GM06990 (cell line): ENCODE data around the gene CADM1.

Source experiments
- DNase-seq: peaks from one replicate; pipeline ENCODE4 v3.0.0-alpha.2; 2011; ENCODE audit not compliant: insufficient read length; ENCODE audit errors: extremely low read depth
- H3K27me3 ChIP-seq: replicated peaks from 2 replicates; pipeline ENCODE4 v1.6.0; 2011; ENCODE audit warnings: low read length; ENCODE audit not compliant: control insufficient read depth, insufficient read depth
- H3K36me3 ChIP-seq: 2 replicates; pipeline ENCODE4 v1.5.1; 2011; ENCODE audit warnings: low read length; ENCODE audit not compliant: control insufficient read depth, insufficient read depth
- H3K4me3 ChIP-seq: replicated peaks from 2 replicates; pipeline ENCODE4 v1.5.1; 2011; ENCODE audit warnings: low read depth, mild to moderate bottlenecking, control low read depth, low read length
- TF ChIP-seq, protein P1 (sequence below): IDR thresholded peaks from 2 replicates; pipeline ENCODE4 v1.5.1; 2011; ENCODE audit warnings: low read length, control low read depth, mild to moderate bottlenecking, inconsistent platforms; ENCODE audit not compliant: insufficient read depth, poor library complexity, severe bottlenecking

CADM1 gene

DNA sequence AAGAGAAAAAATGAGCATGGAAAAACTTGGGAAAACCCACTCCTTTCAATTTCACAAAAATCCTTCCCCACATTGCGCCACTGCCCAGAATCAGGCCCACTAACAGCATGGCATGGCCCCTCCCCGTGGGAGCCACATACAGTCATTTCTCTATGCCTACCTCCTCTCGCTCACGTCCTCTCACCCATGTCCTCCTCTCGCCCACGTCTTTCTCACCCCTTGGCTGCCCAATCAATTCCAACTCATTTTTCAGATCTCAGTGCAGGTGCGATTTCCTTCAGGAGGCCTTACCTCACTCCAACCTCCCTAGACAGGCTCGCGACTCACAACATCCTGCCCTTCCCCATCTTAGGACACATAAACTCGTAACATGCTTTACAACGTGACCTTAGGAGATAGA lies 229.2 kb downstream of the CADM1 start:
- H3K4me3 ChIP-seq, result no peak overlapping the region
- TF ChIP-seq, protein P1, sequence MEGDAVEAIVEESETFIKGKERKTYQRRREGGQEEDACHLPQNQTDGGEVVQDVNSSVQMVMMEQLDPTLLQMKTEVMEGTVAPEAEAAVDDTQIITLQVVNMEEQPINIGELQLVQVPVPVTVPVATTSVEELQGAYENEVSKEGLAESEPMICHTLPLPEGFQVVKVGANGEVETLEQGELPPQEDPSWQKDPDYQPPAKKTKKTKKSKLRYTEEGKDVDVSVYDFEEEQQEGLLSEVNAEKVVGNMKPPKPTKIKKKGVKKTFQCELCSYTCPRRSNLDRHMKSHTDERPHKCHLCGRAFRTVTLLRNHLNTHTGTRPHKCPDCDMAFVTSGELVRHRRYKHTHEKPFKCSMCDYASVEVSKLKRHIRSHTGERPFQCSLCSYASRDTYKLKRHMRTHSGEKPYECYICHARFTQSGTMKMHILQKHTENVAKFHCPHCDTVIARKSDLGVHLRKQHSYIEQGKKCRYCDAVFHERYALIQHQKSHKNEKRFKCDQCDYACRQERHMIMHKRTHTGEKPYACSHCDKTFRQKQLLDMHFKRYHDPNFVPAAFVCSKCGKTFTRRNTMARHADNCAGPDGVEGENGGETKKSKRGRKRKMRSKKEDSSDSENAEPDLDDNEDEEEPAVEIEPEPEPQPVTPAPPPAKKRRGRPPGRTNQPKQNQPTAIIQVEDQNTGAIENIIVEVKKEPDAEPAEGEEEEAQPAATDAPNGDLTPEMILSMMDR, result no peak
- DNase-seq, result no peak
- H3K36me3 ChIP-seq, result no peaks in the 10 kb centered on the region; the same call in 1 of the 2 replicates
- H3K27me3 ChIP-seq, result no peaks in the 10 kb centered on the region

DNA sequence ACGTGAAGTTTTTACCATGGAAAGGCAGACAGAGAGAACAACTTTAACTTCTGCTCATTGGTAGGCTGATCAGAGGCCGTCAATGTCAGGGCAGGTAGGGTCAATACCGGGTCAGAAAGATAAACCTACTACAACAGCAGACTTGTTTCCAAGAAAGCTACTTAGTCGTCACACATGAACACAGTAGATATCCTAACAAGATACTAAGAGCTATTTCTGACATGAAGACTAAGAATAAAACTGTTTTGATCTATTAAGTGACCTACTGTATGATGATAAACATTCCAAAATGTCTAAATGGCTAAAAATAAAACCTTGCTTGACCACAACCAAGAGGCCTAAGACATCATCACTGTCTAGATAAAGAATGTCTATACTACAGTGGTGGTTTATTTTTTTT lies 231.3 kb downstream of the CADM1 start:
- no peak for DNase-seq
- Histone ChIP-seq H3K36me3 (no peaks in the 10 kb centered on the region), H3K27me3 (no peaks in the 10 kb centered on the region), H3K4me3 (no peak overlapping the region)
- TF ChIP-seq, protein P1, result no peak

DNA sequence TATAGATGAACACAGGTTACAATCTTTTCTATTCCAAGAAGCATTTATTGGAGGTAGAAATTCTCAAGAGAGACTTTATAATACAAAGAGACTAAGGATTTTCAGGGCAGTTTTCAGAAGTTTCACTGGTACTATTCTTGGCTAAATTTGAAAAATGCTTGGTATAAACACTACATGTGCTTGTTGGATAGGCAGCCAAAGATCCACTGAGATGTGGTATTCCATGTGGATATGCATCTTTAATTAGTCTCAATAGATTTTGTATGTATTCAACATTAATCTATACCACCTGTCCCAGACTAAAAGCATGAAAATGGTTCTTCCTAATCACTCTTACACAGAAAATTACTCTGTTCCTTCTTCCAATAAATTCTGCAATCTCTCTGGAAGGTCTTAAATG lies 232.6 kb downstream of the CADM1 start:
- TF ChIP-seq, protein P1, result no peak
- H3K27me3 ChIP-seq, result no peaks in the 10 kb centered on the region
- DNase-seq, result no peak
- no peak overlapping the region for H3K4me3 ChIP-seq
- no peaks in the 10 kb centered on the region for H3K36me3 ChIP-seq

DNA sequence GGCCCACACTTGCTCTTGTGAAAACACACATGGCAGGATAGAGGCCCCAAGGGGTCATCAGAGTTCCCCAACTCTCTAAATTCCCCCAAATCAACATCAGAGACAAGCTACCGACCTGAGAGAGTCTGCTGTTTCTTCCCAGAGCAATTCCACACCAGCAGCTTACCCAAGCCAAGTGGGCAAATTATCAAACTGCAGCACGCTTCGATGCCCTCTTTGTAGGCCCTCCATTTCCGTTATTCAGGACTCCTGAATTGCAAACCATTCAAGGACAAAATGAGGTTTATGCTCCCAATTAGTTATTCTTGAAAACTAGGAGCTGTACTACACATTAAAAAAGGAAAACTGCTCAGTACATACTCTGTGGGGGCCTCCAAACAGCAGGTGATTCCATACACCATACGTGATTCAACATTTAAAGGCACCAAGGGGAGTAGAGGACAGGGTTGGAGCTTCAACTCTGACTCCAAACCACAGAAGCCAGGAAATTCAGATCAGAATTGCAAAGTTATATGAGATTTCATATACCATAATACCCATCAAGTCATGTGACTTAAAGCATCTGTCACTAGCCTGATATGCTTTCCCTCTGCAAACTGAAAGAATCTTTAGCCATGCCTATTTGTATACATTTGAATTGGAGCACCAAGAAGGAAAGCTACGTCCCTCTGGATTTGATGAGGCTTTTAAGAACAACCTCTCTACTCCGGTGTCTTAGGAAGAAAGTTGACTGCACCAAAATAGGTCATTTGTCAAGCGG lies 234.8 kb downstream of the CADM1 start:
- DNase-seq, result no peak

DNA sequence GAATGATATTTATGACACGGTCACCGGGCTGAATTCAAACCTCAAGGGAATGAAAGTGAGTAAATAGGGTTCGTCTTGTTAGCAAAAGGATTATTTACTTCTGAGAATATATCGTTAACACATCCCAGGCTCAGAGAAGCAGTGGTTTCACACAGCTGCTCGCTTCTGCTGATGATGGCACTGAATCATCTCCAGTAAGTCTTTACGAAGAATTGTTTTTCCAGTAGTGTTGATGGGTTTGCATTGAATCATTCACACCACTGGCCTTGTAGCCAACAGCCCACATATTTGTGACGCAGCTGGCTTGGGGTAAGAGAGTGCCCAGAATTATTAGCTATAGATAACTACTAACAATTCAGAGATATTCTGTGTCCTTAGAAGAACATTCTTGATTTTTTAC lies 236.3 kb downstream of the CADM1 start:
- Histone ChIP-seq H3K36me3 (no peaks in the 10 kb centered on the region), H3K27me3 (no peaks in the 10 kb centered on the region), H3K4me3 (no peak overlapping the region)
- TF ChIP-seq, protein P1, result no peak
- no peak for DNase-seq

More for the DNA sequence above, 234.8 kb downstream of the CADM1 start:
- Histone ChIP-seq H3K27me3 (no peaks in the 10 kb centered on the region), H3K36me3 (no peaks in the 10 kb centered on the region), H3K4me3 (no peak overlapping the region)
- TF ChIP-seq, protein P1, result no peak

DNA sequence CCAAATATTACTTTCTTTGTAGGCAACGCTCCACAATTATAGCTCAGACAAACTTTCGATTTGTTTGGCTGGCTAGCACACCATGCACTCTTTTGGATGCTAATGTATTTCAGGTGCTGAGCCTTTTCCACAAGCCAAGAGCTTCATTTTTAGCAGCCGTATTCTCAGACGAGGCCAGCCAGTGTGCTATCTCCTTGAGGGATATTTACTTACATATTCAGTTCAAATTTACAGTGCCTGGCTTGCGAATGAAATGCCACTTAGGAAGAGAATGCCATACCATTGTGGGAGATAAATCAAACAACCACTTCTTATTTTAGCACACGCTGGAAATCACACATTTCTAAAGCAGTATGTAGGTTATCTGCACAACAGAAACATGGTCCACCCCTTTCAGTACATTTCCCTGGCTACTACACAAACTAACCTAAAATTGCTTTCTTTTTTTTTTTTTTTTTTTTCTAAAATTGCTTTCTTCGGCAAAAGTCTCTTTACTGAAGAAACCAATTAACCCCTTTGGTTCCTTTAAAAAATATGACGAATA lies 236.9 kb downstream of the CADM1 start:
- H3K4me3 ChIP-seq, result no peak overlapping the region
- H3K27me3 ChIP-seq, result no peaks in the 10 kb centered on the region
- H3K36me3 ChIP-seq, result no peaks in the 10 kb centered on the region
- no peak for DNase-seq
- TF ChIP-seq, protein P1, result no peak
